DND-41 (cell line): ENCODE results near the gene GNAI2.

ENCODE experiments used
- ATAC-seq: fragments of 200-7000 bp; cut with Tn5 transposase; 3 replicates; pipeline ENCODE4 v1.9.1; 2021; ENCODE audit warnings: low read depth; ENCODE audit not compliant: insufficient read depth
- DNase-seq: peaks from one replicate; pipeline ENCODE4 v3.0.0-alpha.2; 2020
- H2AFZ ChIP-seq: 2 replicates; pipeline ENCODE4 v1.6.0; 2012; ENCODE audit warnings: low read depth, low read length
- H3K27ac ChIP-seq: 2 replicates; pipeline ENCODE4 v1.5.1; 2012; ENCODE audit warnings: low read length, inconsistent platforms
- H3K27me3 ChIP-seq: fragments of 200-600 bp; sonication (generic); 2 replicates; pipeline ENCODE4 v1.6.0; 2012; ENCODE audit warnings: low read length, mild to moderate bottlenecking, inconsistent platforms; ENCODE audit not compliant: insufficient read depth, poor library complexity
- H3K36me3 ChIP-seq: 2 replicates; pipeline ENCODE4 v1.5.1; 2012; ENCODE audit warnings: low read length, inconsistent platforms; ENCODE audit not compliant: insufficient read depth
- H3K4me1 ChIP-seq: 2 replicates; pipeline ENCODE4 v1.5.1; 2012; ENCODE audit warnings: mild to moderate bottlenecking, low read length; ENCODE audit not compliant: insufficient read depth
- H3K4me2 ChIP-seq: 2 replicates; pipeline ENCODE4 v1.6.0; 2012; ENCODE audit warnings: mild to moderate bottlenecking, moderate library complexity, low read length, inconsistent platforms; ENCODE audit not compliant: insufficient read depth
- H3K4me3 ChIP-seq, 2 experiments: fragments of 200-600 bp in 1 of 2; shearing (Covaris generic) in 1 of 2; 2 replicates each; pipeline ENCODE4 v1.5.1; 2012 to 2016; ENCODE audit warnings: inconsistent platforms in 2 of 2, low read length in 2 of 2, mild to moderate bottlenecking in 2 of 2, low read depth in 1 of 2, moderate library complexity in 1 of 2
- H3K79me2 ChIP-seq: 2 replicates; pipeline ENCODE4 v1.6.0; 2012; ENCODE audit warnings: low read length, inconsistent platforms; ENCODE audit not compliant: insufficient read depth
- H3K9ac ChIP-seq: 2 replicates; pipeline ENCODE4 v1.6.0; 2012; ENCODE audit warnings: low read depth, mild to moderate bottlenecking, inconsistent platforms, low read length, moderate library complexity
- H3K9me3 ChIP-seq: 2 replicates; pipeline ENCODE4 v1.5.1; 2012; ENCODE audit warnings: low read length, moderate library complexity, mild to moderate bottlenecking, inconsistent platforms; ENCODE audit not compliant: insufficient read depth, severe bottlenecking
- H4K20me1 ChIP-seq: 2 replicates; pipeline ENCODE4 v1.6.0; 2012; ENCODE audit warnings: low read length; ENCODE audit not compliant: insufficient read depth
- CTCF ChIP-seq: IDR thresholded peaks from 2 replicates; pipeline ENCODE4 v1.5.1; 2012; ENCODE audit warnings: borderline replicate concordance, low read length, moderate library complexity, mild to moderate bottlenecking; ENCODE audit not compliant: poor library complexity, severe bottlenecking; ENCODE audit errors: extremely low read depth
- EZH2 ChIP-seq: IDR thresholded peaks from 3 replicates; pipeline ENCODE4 v1.6.1; 2012; ENCODE audit warnings: borderline replicate concordance, low read depth, mild to moderate bottlenecking, moderate library complexity, low read length, inconsistent platforms; ENCODE audit not compliant: severe bottlenecking

Gene GNAI2

GRCh38 chr3:50250514-50250913, 14.5 kb downstream of the GNAI2 start:
- ATAC-seq (no peak), DNase-seq (no peak)
- peaks cover 92% of the 10 kb centered on the region for H4K20me1 ChIP-seq
- TF ChIP-seq CTCF, result no peak
- TF ChIP-seq EZH2, result no peak
- H3K4me2 ChIP-seq, result no peak overlapping the region
- H3K27me3 ChIP-seq, result no peaks in the 10 kb centered on the region
- H3K4me1 ChIP-seq, result peaks cover 22% of the 10 kb centered on the region
- no peak overlapping the region for H3K27ac ChIP-seq
- H3K36me3 ChIP-seq, result peaks cover 88% of the 10 kb centered on the region
- H3K9ac ChIP-seq, result no peak overlapping the region
- no peak overlapping the region for H2AFZ ChIP-seq
- no peak overlapping the region for H3K4me3 ChIP-seq
- no peaks in the 10 kb centered on the region for H3K9me3 ChIP-seq
- H3K79me2 ChIP-seq, result peaks cover 80% of the 10 kb centered on the region

- H3K9me3 ChIP-seq, result no peaks in the 10 kb centered on the region
- peaks cover 87% of the 10 kb centered on the region for H4K20me1 ChIP-seq
- H3K36me3 ChIP-seq, result peaks cover 90% of the 10 kb centered on the region
- TF ChIP-seq EZH2 (no peak), CTCF (no peak)
- no peaks in the 10 kb centered on the region for H3K27me3 ChIP-seq
- DNase-seq (no peak), ATAC-seq (no peak)
- H3K79me2 ChIP-seq, result peaks cover 73% of the 10 kb centered on the region
- H3K4me2 ChIP-seq, result no peak overlapping the region
- no peak overlapping the region for H3K9ac ChIP-seq
- peaks cover 15% of the 10 kb centered on the region for H3K4me1 ChIP-seq
- H3K4me3 ChIP-seq, result no peak overlapping the region
- no peak overlapping the region for H2AFZ ChIP-seq
- H3K27ac ChIP-seq, result no peak overlapping the region; the same call in 1 of the 2 replicates
Measured at GRCh38 chr3:50251220-50251619, 15.2 kb downstream of the GNAI2 start.

- no peak overlapping the region for H3K4me2 ChIP-seq
- peaks cover 81% of the 10 kb centered on the region for H3K36me3 ChIP-seq
- no peak overlapping the region for H3K4me3 ChIP-seq
- peaks cover 3% of the 10 kb centered on the region for H3K4me1 ChIP-seq
- DNase-seq (no peak), ATAC-seq (no peak)
- H3K27me3 ChIP-seq, result no peaks in the 10 kb centered on the region
- H3K79me2 ChIP-seq, result peaks cover 38% of the 10 kb centered on the region
- H2AFZ ChIP-seq, result no peak overlapping the region
- H3K9me3 ChIP-seq, result no peaks in the 10 kb centered on the region
- no peak overlapping the region for H3K27ac ChIP-seq
- peaks cover 63% of the 10 kb centered on the region for H4K20me1 ChIP-seq
- no peak overlapping the region for H3K9ac ChIP-seq
- no peak for TF ChIP-seq EZH2
- no peak for TF ChIP-seq CTCF
Measured at GRCh38 chr3:50254577-50255250, 18.7 kb downstream of the GNAI2 start.

GRCh38 chr3:50255251-50255615, 19.2 kb downstream of the GNAI2 start:
- no peak for TF ChIP-seq CTCF
- no peak for TF ChIP-seq EZH2
- H4K20me1 ChIP-seq, result peaks cover 58% of the 10 kb centered on the region
- ATAC-seq, result no peak
- no peak for DNase-seq
- H3K9ac ChIP-seq, result no peak overlapping the region
- peaks cover 6% of the 10 kb centered on the region for H3K4me1 ChIP-seq
- H3K4me2 ChIP-seq, result no peak overlapping the region
- no peak overlapping the region for H3K4me3 ChIP-seq
- peaks cover 76% of the 10 kb centered on the region for H3K36me3 ChIP-seq
- peaks cover 32% of the 10 kb centered on the region for H3K79me2 ChIP-seq
- H2AFZ ChIP-seq, result no peak overlapping the region
- no peaks in the 10 kb centered on the region for H3K27me3 ChIP-seq
- H3K27ac ChIP-seq, result no peak overlapping the region
- no peaks in the 10 kb centered on the region for H3K9me3 ChIP-seq
